Islet precursor cell (in vitro differentiated cells): ENCODE data around the gene ARFIP2.

ENCODE experiments used
- DNase-seq: peaks from one replicate; pipeline ENCODE4 v3.0.0-alpha.2; 2018

Gene ARFIP2

GRCh38 chr11:6480299-6480914 is 724 bp downstream of the ARFIP2 start:
- no peak for DNase-seq

GRCh38 chr11:6476571-6476970 is 4.6 kb downstream of the ARFIP2 start:
- DNase-seq = no peak

- no peak for DNase-seq
These were observed 5.2 kb downstream of the ARFIP2 start for GRCh38 chr11:6475936-6476335.

GRCh38 chr11:6474806-6475500 is 6.2 kb downstream of the ARFIP2 start:
- DNase-seq = no peak

GRCh38 chr11:6474413-6474792 is 6.7 kb downstream of the ARFIP2 start:
- DNase-seq = no peak

GRCh38 chr11:6473451-6474412 is 7.4 kb downstream of the ARFIP2 start, which contains the start of gene TRIM3:
TSS of gene TRIM3 (minus strand) at chr11:6473941. CDS start at chr11:6465695, 8,246 bp downstream.
- DNase-seq = peak; percentile 98

- DNase-seq = no peak
These were observed 8.2 kb downstream of the ARFIP2 start for GRCh38 chr11:6472934-6473333.

GRCh38 chr11:6469599-6469998 is 11.5 kb downstream of the ARFIP2 start:
- DNase-seq = no peak

GRCh38 chr11:6468712-6469495 is 12.2 kb downstream of the ARFIP2 start:
- peak; percentile 96 for DNase-seq

GRCh38 chr11:6459099-6459450 is 22.1 kb downstream of the ARFIP2 start:
- no peak for DNase-seq

GRCh38 chr11:6458352-6459098 is 22.6 kb downstream of the ARFIP2 start:
- DNase-seq = no peak

GRCh38 chr11:6457581-6458320 is 23.4 kb downstream of the ARFIP2 start:
- no peak for DNase-seq

GRCh38 chr11:6456361-6457073 is 24.6 kb downstream of the ARFIP2 start:
- DNase-seq = no peak

- no peak for DNase-seq
These were observed 26.1 kb downstream of the ARFIP2 start for GRCh38 chr11:6455070-6455469.

- no peak for DNase-seq
These were observed 28.0 kb downstream of the ARFIP2 start for GRCh38 chr11:6453152-6453551.

- no peak for DNase-seq
These were observed 28.9 kb downstream of the ARFIP2 start for GRCh38 chr11:6452219-6452618.

- no peak for DNase-seq
These were observed 32.6 kb downstream of the ARFIP2 start for GRCh38 chr11:6448574-6448973.

- DNase-seq = peak; percentile 75
These were observed 37.7 kb downstream of the ARFIP2 start for GRCh38 chr11:6443269-6444003.

- no peak for DNase-seq
These were observed 38.7 kb downstream of the ARFIP2 start for GRCh38 chr11:6442441-6442840.

GRCh38 chr11:6440906-6441358 is 40.2 kb downstream of the ARFIP2 start, which contains the start of gene HPX:
TSS of gene HPX (minus strand) at chr11:6440987. CDS start at chr11:6440963, 24 bp downstream.
- no peak for DNase-seq
